Measurements from ENCODE around the gene CAPN15. TPM values are rescaled to one million over a fixed set of nuclear protein-coding genes. Genes with fewer than 3 reads are reported as not detected.

CAPN15 gene
- total RNA-seq, 1 donor from 2014 or later: 57.4 TPM

DNA sequence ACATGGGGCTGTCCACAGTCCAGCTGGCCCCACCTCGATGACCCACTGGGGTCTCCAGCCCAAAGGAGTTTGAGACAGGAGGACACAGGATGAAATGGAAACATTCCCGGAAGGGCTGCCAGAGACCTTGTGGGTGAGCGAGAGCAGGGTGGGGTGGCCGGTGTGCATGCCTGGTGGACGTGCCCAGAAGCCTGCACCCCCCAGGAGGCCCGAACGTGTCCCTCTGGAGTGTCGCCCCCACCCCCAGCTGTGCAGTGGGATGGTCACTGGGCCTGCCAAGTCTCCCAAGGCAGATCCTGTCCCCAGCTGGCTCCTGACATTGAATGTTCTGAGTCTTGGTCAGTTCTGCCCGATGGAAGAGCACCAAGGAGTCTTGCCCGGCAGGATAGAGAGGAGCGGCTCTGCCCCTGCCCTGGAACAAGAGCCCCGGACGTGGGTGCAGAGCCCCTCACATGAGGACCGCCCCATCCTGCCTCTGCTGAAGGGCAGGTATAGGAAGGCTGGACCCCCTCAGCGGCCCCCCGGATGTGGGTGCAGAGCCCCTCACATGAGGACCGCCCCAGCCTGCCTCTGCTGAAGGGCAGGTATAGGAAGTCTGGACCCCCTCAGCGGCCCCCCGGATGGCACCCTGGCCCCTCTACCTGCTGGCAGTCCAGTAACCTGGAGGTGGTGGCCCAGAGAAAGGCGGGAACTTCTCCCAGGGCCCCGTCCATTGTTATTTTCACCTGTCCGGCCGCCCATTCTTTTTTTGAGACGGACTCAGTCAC is 3.1 kb upstream of the CAPN15 start:
- H3K9me3 Mint-ChIP-seq (ENCODE audit: low read depth): no peaks in the 10 kb centered on the region
- no peak overlapping the region for H3K4me3 Mint-ChIP-seq (ENCODE audit: low read depth)

DNA sequence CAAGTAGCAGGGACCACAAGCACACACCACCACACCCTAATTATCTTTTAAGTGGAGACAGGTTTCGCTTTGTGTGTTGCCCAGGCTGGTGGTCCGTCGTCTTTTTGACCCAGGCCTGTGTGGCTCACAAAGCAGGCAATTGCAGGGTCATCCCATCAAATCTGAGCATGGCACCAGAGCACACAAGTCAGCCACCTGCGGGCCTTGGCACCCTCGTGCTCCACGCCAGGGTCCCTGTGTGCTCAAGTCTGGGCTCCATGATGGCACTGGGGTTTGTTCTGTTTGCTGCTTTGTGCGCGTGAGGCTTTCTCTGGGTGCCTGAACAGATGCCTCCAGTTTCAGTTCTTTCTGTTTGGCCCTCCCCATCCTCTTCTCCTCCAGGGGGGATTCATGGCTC is 2.4 kb upstream of the CAPN15 start:
- no peak for TF ChIP-seq CTCF (IDR thresholded peaks at IDR 0.05; ENCODE audit: unreplicated experiment)
- no peaks in the 10 kb centered on the region for H3K9me3 Mint-ChIP-seq (ENCODE audit: low read depth)
- H3K27me3 Mint-ChIP-seq: no peaks in the 10 kb centered on the region
- no peak overlapping the region for H3K27ac Mint-ChIP-seq
- no peak overlapping the region for H3K4me3 Mint-ChIP-seq (ENCODE audit: low read depth)
- H3K4me1 Mint-ChIP-seq (ENCODE audit: low read depth): peaks cover 15% of the 10 kb centered on the region
- DNase-seq (ENCODE audit: low spot score, unreplicated experiment): no peak
- peaks cover 2% of the 10 kb centered on the region for H3K36me3 Mint-ChIP-seq (ENCODE audit: insufficient read depth)

More for the DNA sequence above, 3.1 kb upstream of the CAPN15 start:
- DNase-seq (ENCODE audit: low spot score, unreplicated experiment): no peak
- peaks cover 15% of the 10 kb centered on the region for H3K4me1 Mint-ChIP-seq (ENCODE audit: low read depth)
- H3K27me3 Mint-ChIP-seq: no peaks in the 10 kb centered on the region
- H3K27ac Mint-ChIP-seq: no peak overlapping the region
- no peak for TF ChIP-seq CTCF (IDR thresholded peaks at IDR 0.05; ENCODE audit: unreplicated experiment)
- peaks cover 2% of the 10 kb centered on the region for H3K36me3 Mint-ChIP-seq (ENCODE audit: insufficient read depth)

DNA sequence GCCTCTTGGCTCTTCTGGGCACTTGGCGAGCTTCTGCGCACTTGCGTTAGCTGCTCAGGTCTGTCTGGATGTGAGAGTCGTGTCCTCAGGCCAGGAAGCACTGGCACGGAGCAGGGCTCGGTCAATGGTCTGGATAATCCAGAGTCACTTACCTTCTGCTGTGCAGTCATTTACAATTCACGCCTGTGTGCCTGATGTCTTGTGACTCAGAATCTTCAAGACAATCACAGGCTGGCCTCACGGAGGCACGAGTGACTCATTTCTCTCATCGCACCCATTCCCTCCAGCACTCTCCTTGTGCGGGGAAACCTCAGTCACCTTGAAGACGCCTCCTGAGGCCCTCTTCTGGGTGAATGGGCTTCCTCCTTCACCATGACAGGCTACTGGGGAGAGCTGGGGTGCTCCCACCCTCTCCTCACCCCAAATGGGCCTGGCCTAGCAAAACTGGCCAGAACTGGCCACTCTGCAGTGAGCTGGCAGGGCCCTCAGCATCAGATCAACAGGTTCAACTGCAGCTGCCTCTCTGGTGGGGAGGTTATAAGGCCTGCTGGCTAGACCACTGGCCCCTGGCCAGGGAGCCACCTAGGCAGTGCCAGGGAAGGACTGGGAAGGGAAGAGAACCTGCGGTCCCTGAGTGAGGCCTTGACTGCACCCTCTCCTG is 1.9 kb upstream of the CAPN15 start:
- Mint-ChIP-seq H3K4me3 (ENCODE audit: low read depth) (peak overlapping the region; percentile 81), H3K4me1 (ENCODE audit: low read depth) (peaks cover 15% of the 10 kb centered on the region), H3K36me3 (ENCODE audit: insufficient read depth) (peaks cover 2% of the 10 kb centered on the region), H3K27me3 (no peaks in the 10 kb centered on the region), H3K27ac (peak overlapping the region; percentile 16), H3K9me3 (ENCODE audit: low read depth) (no peaks in the 10 kb centered on the region)
- no peak for DNase-seq (ENCODE audit: low spot score, unreplicated experiment)
- TF ChIP-seq CTCF (IDR thresholded peaks at IDR 0.05; ENCODE audit: unreplicated experiment): no peak

- peak overlapping the region; percentile 81 for H3K4me3 Mint-ChIP-seq (ENCODE audit: low read depth)
- no peak for TF ChIP-seq CTCF (IDR thresholded peaks at IDR 0.05; ENCODE audit: unreplicated experiment)
- peak overlapping the region; percentile 85 for H3K27ac Mint-ChIP-seq
- peaks cover 15% of the 10 kb centered on the region for H3K4me1 Mint-ChIP-seq (ENCODE audit: low read depth)
- no peaks in the 10 kb centered on the region for H3K27me3 Mint-ChIP-seq
- peaks cover 2% of the 10 kb centered on the region for H3K36me3 Mint-ChIP-seq (ENCODE audit: insufficient read depth)
- no peaks in the 10 kb centered on the region for H3K9me3 Mint-ChIP-seq (ENCODE audit: low read depth)
- peak; percentile 35 for DNase-seq (ENCODE audit: low spot score, unreplicated experiment)
Observed at GRCh38 chr16:526181-527014, 1.1 kb upstream of the CAPN15 start.

All from progenitor cell of endocrine pancreas (in vitro differentiated cells).